Measurements from ENCODE around the gene SINHCAF. TPM values are rescaled to one million over a fixed set of nuclear protein-coding genes. Genes with fewer than 3 reads are reported as not detected.

Gene SINHCAF
- total RNA-seq, 1 donor from 2014 or later = 60.4 TPM

- no peak for DNase-seq (ENCODE audit: extremely low spot score in 2 of 2)
These were observed 10.8 kb downstream of the SINHCAF start for GRCh38 chr12:31315044-31315715.

DNA sequence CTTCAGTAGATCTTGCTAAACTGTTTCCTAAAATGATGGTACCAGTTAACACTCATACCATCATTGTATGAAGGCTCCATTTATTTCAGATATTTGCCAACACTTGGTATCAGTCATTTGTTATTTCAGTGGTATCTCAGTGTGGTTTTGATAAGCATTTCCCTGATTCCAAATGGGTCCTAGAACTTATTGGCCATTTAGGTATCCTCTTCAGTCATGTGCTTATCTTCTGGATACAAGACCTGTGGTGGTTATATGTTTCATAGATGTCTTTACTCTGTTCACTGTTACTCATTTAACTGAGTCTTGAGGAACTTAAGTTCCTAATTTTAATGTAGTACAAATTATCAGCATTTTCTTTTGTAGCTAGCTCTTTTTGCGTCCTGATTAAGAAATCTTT lies 13.5 kb downstream of the SINHCAF start:
- H3K4me3 ChIP-seq = no peak overlapping the region
- H3K4me1 ChIP-seq = peaks cover 32% of the 10 kb centered on the region
- TF ChIP-seq CTCF (IDR thresholded peaks at IDR 0.05) = no peak
- no peak for TF ChIP-seq POLR2AphosphoS5 (IDR thresholded peaks at IDR 0.05; ENCODE audit: insufficient read depth in 1 of 2, low read depth in 1 of 2)
- no peak for TF ChIP-seq POLR2A (IDR thresholded peaks at IDR 0.05)
- no peaks in the 10 kb centered on the region for H3K9me3 ChIP-seq
- H3K36me3 ChIP-seq = no peaks in the 10 kb centered on the region
- DNase-seq (ENCODE audit: extremely low spot score in 2 of 2) = no peak
- H3K27me3 ChIP-seq = no peaks in the 10 kb centered on the region
- intact Hi-C loops (cut with DNase I) = no loop called here
- no peak overlapping the region for H3K27ac ChIP-seq

More at GRCh38 chr12:31315044-31315715, 10.8 kb downstream of the SINHCAF start:
- Histone ChIP-seq H3K36me3 (no peaks in the 10 kb centered on the region), H3K9me3 (no peaks in the 10 kb centered on the region), H3K27ac (no peak overlapping the region), H3K27me3 (no peaks in the 10 kb centered on the region), H3K4me1 (peaks cover 48% of the 10 kb centered on the region), H3K4me3 (no peak overlapping the region)
- intact Hi-C loops (cut with DNase I) = no loop called here
- TF ChIP-seq POLR2AphosphoS5 (IDR thresholded peaks at IDR 0.05; ENCODE audit: insufficient read depth in 1 of 2, low read depth in 1 of 2) (no peak), CTCF (IDR thresholded peaks at IDR 0.05) (no peak), POLR2A (IDR thresholded peaks at IDR 0.05) (no peak)

- Histone ChIP-seq H3K36me3 (no peaks in the 10 kb centered on the region), H3K27ac (no peak overlapping the region), H3K4me1 (peaks cover 25% of the 10 kb centered on the region), H3K9me3 (no peaks in the 10 kb centered on the region), H3K27me3 (no peaks in the 10 kb centered on the region), H3K4me3 (no peak overlapping the region)
- intact Hi-C loops (cut with DNase I) = no loop called here
- DNase-seq (ENCODE audit: extremely low spot score in 2 of 2) = no peak
- TF ChIP-seq POLR2A (IDR thresholded peaks at IDR 0.05) (no peak), CTCF (IDR thresholded peaks at IDR 0.05) (no peak), POLR2AphosphoS5 (IDR thresholded peaks at IDR 0.05; ENCODE audit: insufficient read depth in 1 of 2, low read depth in 1 of 2) (no peak)
These were observed 14.2 kb downstream of the SINHCAF start for GRCh38 chr12:31311634-31312258.

- H3K27me3 ChIP-seq = no peaks in the 10 kb centered on the region
These were observed 15.5 kb downstream of the SINHCAF start for GRCh38 chr12:31310488-31310887.

More at GRCh38 chr12:31310488-31310887, 15.5 kb downstream of the SINHCAF start:
- peaks cover 15% of the 10 kb centered on the region for H3K4me1 ChIP-seq
- no peak overlapping the region for H3K4me3 ChIP-seq
- H3K36me3 ChIP-seq = no peaks in the 10 kb centered on the region
- intact Hi-C loops (cut with DNase I) = no loop called here
- TF ChIP-seq POLR2AphosphoS5 (IDR thresholded peaks at IDR 0.05; ENCODE audit: insufficient read depth in 1 of 2, low read depth in 1 of 2) (no peak), POLR2A (IDR thresholded peaks at IDR 0.05) (no peak), CTCF (IDR thresholded peaks at IDR 0.05) (no peak)
- H3K27ac ChIP-seq = no peak overlapping the region
- no peak for DNase-seq (ENCODE audit: extremely low spot score in 2 of 2)
- no peaks in the 10 kb centered on the region for H3K9me3 ChIP-seq

Data from vagina (tissue), 2 donors.